Left lobe of liver (tissue), 2 donors: ENCODE measurements around the gene DGCR6L. TPM values are rescaled to one million over a fixed set of nuclear protein-coding genes. Genes with fewer than 3 reads are reported as not detected.
A peak's percentile ranks its signal among the peaks of the same experiment; 100 is the strongest.
"Not testable (repeated sequence)": the region's sequence is repeated elsewhere in the genome, so short reads cannot be mapped to it uniquely, and the experiment has no call there.

Experiments used
- ATAC-seq: fragments of 200-7000 bp; cut with Tn5 transposase; one replicate; pipeline ENCODE4 v1.9.1; 2020; ENCODE audit warnings: mild to moderate bottlenecking, moderate library complexity
- DNase-seq: peaks from one replicate; pipeline ENCODE4 v3.0.0-alpha.2; 2020; ENCODE audit warnings: low spot score
- total RNA-seq: library from RNA; stranded (reverse); gene quantifications from one replicate; pipeline ENCODE4 v1.2.1, GENCODE V29; 2021
- donor health status: DM: no; HTN: no; CAD: no; lungs with moderate emphysema.
- donor health status: DM: no; HTN: yes; CAD: no.

The DGCR6L gene
- total RNA-seq, 1 donor from 2014 or later = 60.2 TPM

DNA sequence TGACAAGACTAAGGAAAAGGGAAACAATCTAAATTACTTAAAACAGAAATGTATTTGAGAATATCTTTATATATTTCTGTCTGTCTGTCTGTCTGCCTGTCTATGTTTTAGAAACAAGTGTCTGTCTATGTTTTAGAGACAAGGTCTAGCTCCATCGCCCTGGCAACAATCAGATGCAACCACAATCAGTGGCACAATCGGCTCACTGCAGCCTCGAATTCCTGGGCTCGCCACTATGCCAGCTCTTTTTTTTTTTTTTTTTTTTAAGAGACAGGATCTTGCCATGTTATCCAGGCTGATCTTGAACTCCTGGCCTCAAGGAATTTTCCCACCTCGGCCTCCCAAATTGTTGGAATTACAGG, 8.7 kb upstream of the DGCR6L start:
- not testable (repeated sequence) for ATAC-seq, DNase-seq

- ATAC-seq, DNase-seq: not testable (repeated sequence)
Measured at GRCh38 chr22:20325996-20326395, 6.1 kb upstream of the DGCR6L start.

DNA sequence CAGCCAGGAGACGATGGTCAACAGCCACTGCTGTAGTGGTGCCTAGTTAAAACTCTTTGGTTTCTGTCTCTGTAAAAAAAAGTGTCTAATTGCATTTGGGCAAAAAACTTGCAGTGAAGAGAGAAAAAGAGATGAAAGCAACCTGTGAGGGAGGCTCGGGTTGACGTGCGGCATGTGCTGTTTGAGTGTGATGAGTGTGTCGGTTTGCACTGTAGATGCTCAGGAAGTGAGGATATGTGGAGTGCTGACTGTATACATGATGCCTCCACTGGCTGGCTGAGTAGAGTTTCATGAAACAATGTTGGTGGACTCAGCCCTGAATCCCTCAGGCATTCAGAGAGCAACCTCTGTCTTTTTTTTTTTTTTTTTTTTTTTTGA, 4.3 kb upstream of the DGCR6L start:
- ATAC-seq (no peak), DNase-seq (no peak)

- ATAC-seq = not testable (repeated sequence)
Measured at GRCh38 chr22:20321552-20322211, 1.8 kb upstream of the DGCR6L start.

DNA sequence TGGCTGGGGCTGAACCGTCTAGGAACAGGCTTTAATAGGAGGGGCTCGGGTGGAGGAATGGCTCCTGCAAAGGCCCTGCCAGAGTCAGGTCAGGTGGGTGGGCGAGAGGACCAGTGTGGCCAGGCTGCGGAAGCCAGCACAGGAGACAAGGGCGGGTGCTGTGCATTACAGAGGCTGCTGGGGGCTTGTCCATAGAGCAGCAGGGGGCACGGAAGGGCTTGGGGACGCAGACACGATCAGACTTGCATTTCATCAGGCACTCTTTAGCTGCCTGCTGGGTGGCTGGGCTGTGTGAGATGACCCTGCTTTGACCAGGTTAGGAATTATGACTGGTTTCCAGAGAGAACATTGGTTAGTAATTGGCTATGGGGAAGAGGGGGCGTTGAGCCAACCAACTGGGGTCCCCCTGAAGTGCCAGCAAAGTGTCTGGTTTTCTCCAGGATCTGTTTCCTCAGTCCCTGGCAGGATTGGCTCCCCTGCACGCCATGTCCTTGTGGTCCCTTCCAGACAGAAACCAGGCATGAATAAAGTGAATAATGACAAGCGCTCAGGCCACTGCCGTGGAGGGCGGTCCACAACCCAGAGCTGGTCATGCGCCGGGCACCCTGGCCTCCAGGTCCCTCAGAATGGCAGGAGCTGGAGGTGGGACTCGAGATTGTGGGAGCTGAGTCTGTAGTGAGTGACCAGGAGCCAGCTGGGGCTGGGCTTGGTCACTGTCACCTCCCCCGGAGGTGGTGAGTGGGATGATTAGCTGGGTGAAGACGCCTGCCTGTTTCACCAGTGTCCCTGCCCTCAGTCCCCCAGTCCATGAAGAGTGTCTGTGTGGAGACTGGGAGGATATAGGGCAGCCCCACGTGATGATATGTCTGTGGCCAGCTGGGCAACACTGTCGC, 1.0 kb upstream of the DGCR6L start:
- DNase-seq (peak; percentile 45), ATAC-seq (peak; percentile 9)

More at GRCh38 chr22:20321552-20322211, 1.8 kb upstream of the DGCR6L start:
- peak; percentile 10 for DNase-seq

DNA sequence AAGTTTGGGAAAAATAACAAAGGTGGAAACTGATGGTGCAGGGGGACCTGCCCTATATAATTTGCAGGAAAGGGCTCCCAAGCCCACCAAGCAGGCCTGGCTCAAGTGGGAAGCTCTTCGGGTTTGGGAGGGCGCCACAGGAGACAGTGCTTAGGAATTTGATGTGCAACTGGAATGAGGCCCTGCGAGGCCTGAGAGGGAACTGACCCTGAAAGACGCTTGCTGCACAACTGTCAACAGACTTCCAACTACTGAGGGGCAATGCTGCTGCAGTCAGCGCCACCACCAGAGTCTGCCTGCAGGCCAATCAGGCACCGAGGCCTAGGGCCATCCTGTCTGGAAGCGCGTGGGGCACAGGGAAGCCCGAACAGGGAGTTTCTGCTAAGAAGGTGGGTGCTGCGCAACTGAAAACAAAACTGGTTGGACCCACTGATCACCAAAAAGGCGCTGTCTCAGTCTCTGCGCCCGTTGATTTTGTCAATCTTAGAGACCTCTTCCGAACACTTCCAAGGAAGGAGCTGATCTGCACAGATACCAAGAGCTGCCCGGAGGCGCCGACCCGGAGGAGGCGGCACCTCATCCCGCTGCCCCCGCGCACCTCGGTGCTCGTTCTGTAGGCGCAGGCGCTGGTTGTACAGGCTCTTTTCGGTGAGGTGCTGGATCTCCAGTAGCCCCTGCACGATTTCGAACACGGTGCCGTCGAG, 667 bp downstream of the DGCR6L start:
- peak; percentile 12 for ATAC-seq
- DNase-seq = peak; percentile 47

GRCh38 chr22:20318043-20318688, 1.7 kb downstream of the DGCR6L start:
- ATAC-seq = not testable (repeated sequence)

GRCh38 chr22:20317402-20318042, 2.3 kb downstream of the DGCR6L start:
- not testable (repeated sequence) for ATAC-seq
- peak; percentile 45 for DNase-seq

More at GRCh38 chr22:20318043-20318688, 1.7 kb downstream of the DGCR6L start:
- not testable (repeated sequence) for DNase-seq

GRCh38 chr22:20316844-20317401, 2.9 kb downstream of the DGCR6L start:
- DNase-seq = peak; percentile 28

DNA sequence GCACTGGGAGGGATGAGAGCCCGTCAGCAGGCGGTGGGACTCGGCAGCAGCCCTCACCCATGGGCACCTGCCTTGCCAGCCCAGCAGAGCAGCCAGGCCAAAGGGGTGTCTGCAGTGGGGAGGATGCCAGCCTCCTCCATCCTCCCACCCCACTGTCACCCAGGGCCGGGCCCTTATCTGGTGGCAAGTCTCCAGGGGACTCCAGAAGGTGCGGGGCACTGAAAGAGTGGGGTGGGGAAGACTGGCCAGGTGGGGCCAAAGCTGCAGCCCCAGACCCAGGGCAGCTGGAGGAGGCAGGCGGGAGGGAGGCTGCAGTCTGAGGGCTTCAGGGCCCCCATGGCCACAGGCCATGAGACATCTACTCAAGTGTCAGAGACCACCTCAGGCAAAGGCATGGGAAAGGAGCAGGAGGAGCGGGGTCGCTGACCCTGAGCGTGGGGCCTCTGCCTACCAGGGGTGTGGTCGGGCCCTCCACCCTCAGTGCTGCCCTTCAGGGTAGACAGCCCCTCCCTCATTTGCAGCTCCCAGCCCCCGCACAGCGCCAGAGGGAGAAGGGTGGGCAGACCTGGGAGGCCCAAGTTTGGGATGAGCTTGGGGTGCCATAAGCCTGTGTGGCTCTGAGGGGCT, 3.5 kb downstream of the DGCR6L start:
- ATAC-seq (no peak), DNase-seq (peak; percentile 45)

More at GRCh38 chr22:20316844-20317401, 2.9 kb downstream of the DGCR6L start:
- ATAC-seq = no peak

DNA sequence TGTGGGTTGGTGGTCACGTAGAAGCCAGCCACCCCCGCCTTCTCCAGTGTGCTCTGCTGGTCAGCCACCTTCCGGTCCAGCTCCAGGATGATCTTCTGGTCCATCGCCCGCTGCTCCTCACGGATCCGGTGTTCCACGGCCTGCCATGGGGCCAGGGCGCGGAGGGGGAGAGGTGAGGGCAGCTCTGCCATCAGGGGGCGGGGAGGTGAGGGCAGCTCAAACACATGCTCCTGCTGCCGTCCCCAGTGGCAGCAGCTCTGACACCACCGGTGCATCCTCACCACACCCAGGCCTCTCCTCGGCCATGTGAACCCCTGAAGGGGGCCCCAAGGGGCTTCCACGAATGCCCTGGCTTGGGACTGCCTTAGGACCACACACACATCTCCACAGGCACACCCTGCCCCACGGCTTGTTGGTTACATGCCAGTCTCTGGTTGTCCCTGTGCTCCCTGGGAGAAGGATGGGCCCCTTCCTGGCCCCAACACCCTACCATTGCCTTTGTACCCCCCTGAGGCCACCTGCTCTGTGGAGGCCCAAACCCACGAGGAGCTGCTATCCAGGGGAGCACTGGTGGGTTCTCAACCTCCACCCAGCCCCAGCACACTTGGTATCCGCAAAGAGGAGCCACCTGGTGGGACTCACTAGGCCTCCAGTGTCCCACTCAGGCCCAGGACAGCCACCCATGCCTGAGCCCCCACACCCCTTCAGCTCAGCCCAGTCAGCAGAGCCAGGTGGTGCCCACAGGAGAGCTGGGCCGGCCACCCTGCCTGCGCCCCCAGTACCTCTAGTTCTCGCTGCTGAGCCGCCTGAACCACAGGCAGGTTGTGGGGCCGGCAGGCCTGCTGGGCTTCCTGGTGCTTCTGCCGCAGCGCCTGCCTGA, 4.3 kb downstream of the DGCR6L start:
- ATAC-seq = no peak
- DNase-seq = peak; percentile 47

GRCh38 chr22:20314741-20315336, 5.0 kb downstream of the DGCR6L start:
- ATAC-seq = not testable (repeated sequence)
- DNase-seq = peak; percentile 42

DNA sequence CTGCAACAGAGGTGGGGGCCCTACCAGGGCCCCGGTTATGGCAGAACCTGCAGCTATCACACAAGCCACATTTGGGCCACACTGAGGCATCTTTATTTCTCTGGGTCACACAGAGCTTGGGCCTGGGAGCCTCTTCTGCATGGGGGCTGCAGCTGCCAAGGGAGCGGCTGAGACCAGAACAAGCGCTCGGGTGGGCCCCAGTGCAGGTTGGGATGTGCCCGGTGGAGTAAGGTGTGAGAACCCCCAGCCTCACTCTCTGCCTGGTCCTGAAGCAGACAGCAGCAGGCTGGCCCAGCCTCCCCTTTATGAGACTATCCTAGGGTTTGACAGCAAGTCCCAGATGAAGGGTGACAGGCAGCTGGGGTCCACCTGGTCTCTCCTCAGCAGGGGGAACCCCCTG, 5.7 kb downstream of the DGCR6L start:
- peak; percentile 46 for DNase-seq
- ATAC-seq = not testable (repeated sequence)

- ATAC-seq = peak; percentile 76
- peak; percentile 69 for DNase-seq
Measured at GRCh38 chr22:20313306-20314077, 6.4 kb downstream of the DGCR6L start.

GRCh38 chr22:20312396-20313191, 7.3 kb downstream of the DGCR6L start:
- DNase-seq = peak; percentile 48
- ATAC-seq = peak; percentile 28
